IPS DF 6.9 (cell line): Measurements from ENCODE around the gene VPS25.
"Not testable (repeated sequence)": the region's sequence is repeated elsewhere in the genome, so short reads cannot be mapped to it uniquely, and the experiment has no call there.

ENCODE experiments used
- DNase-seq: peaks from one replicate; pipeline ENCODE4 v3.0.0-alpha.2; 2013; ENCODE audit warnings: low read depth, low spot score
- H3K27ac ChIP-seq: one replicate; pipeline ENCODE4 v1.5.1; 2013; ENCODE audit warnings: low read length, control low read depth
- H3K27me3 ChIP-seq: 2 replicates; pipeline ENCODE4 v1.6.1; 2013; ENCODE audit warnings: mild to moderate bottlenecking, low read length; ENCODE audit not compliant: control insufficient read depth, insufficient read depth
- H3K36me3 ChIP-seq: 2 replicates; pipeline ENCODE4 v1.6.1; 2013; ENCODE audit warnings: low read length; ENCODE audit not compliant: control insufficient read depth, insufficient read depth
- H3K4me1 ChIP-seq: 2 replicates; pipeline ENCODE4 v1.6.1; 2013; ENCODE audit warnings: low read length; ENCODE audit not compliant: control insufficient read depth, insufficient read depth
- H3K4me3 ChIP-seq: 2 replicates; pipeline ENCODE4 v1.5.1; 2013; ENCODE audit warnings: mild to moderate bottlenecking, low read length
- H3K9me3 ChIP-seq: 2 replicates; pipeline ENCODE4 v1.6.1; 2013; ENCODE audit warnings: low read length, inconsistent platforms; ENCODE audit not compliant: control insufficient read depth, insufficient read depth
- WGBS: extraction: QIAGEN DNeasy Blood & Tissue Kit; methylation state at CpG from one replicate; pipeline ENCODE4 v1.1.7; 2013; ENCODE audit warnings: mixed read lengths, missing lambda C conversion rate; ENCODE audit not compliant: insufficient read length, insufficient coverage; 5-methylcytosine and 5-hydroxymethylcytosine counted together

The VPS25 gene

DNA sequence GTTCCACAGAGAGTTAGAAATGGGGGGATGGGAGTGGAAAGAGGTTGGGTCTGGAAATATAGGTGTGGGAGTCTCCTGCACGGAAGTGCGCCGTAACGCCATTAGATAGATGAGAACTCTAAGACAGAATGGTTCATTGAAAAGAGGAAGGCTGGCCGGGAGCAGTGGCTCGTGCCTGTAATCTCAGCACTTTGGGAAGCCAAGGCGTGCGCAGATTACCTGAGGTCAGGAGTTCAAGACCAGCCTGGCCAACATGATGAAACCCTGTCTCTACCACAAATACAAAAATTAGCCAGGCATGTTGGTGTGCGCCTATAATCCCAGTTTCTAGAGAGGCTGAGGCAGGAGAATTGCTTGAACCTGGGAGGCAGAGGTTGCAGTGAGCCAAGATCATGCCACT, 5.2 kb upstream of the VPS25 start:
- H3K36me3 ChIP-seq, H3K4me1 ChIP-seq, DNase-seq, H3K9me3 ChIP-seq, H3K27ac ChIP-seq, H3K4me3 ChIP-seq, H3K27me3 ChIP-seq: not testable (repeated sequence)
- no CpG with 5 or more reads among the region's 9 CpGs for WGBS

DNA sequence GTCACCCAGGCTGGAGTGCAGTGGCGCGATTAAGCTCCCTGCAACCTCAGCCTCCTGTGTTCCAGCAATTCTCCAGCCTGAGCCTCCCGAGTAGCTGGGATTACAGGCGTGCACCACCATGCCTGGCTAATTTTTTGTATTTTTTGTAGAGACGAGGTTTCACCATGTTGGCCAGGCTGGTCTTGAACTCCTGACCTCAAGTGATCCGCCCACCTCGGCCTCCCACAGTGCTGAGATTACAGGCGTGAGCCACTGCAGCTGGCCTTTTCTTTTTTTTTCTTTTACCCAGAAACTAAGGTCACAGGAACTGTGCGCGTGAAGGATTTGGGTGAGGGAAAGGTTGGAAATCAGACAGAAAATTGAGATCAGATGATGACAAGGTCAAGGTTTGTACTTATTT, 3.3 kb upstream of the VPS25 start:
- H3K4me3 ChIP-seq, DNase-seq, H3K27me3 ChIP-seq, H3K36me3 ChIP-seq, H3K9me3 ChIP-seq, H3K4me1 ChIP-seq, H3K27ac ChIP-seq: not testable (repeated sequence)
- no CpG with 5 or more reads among the region's 10 CpGs for WGBS

DNA sequence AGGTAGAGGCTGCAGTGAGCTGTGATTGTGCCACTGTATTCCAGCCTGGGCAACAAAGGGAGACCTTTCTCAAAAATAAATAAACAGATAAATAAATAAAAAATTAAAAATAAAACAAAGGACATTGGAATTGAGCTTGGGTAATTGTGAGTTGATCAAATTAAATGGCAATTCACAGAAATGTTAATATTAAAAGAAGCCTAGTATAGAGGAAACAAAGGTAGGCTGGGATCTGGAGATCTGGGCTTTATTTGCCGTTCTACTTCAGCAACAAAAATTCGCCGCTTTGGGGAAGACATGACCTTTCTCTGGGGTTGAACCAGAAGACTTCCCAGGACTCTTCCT, 332 bp upstream of the VPS25 start:
- H3K9me3 ChIP-seq = no peaks in the 10 kb centered on the region
- H3K36me3 ChIP-seq = peaks cover 3% of the 10 kb centered on the region; the same call in 1 of the 2 replicates
- H3K4me3 ChIP-seq = peak overlapping the region; percentile 94; the same call in 1 of the 2 replicates
- H3K27me3 ChIP-seq = no peaks in the 10 kb centered on the region
- no peaks in the 10 kb centered on the region for H3K4me1 ChIP-seq
- no peak overlapping the region for H3K27ac ChIP-seq
- DNase-seq = no peak
- no CpG with 5 or more reads among the region's 3 CpGs for WGBS

DNA sequence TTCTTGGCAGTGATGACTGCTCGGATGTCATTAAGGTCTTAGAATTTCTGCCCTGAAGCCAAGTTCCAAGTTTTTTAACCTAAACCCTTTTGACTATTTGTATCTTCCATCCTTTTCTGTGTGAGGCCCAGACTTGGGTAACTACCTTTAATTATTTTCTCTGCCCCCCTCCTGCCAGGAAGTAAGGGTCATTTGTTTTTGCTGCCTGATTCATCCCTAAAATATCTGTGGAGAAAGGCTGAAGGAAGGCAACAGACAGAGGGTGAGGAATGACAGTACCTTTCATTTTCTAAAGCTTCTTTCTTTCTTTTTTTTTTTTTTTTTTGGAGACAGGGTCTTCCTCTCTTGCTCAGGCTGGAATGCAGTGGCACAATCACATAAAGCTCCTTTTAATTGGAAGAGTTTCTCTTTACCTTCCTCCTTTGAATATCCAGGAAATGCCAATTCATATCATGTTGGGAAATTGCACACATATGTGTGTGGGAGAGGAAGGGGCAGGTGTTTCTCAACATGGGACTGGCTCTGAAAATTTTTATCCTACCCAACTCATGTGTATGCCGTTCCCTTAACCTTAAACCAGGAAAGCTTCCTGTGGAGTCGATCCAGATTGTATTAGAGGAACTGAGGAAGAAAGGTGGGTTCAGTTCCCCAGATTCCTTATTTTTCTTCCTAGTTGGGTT, 957 bp downstream of the VPS25 start:
- peaks cover 7% of the 10 kb centered on the region; the same call in 1 of the 2 replicates for H3K36me3 ChIP-seq
- H3K27me3 ChIP-seq = no peaks in the 10 kb centered on the region
- no CpG with 5 or more reads among the region's 3 CpGs for WGBS
- H3K4me1 ChIP-seq = no peaks in the 10 kb centered on the region
- no peak overlapping the region for H3K27ac ChIP-seq
- H3K9me3 ChIP-seq = no peaks in the 10 kb centered on the region
- no peak for DNase-seq
- peak overlapping the region; percentile 94; the same call in 1 of the 2 replicates for H3K4me3 ChIP-seq

DNA sequence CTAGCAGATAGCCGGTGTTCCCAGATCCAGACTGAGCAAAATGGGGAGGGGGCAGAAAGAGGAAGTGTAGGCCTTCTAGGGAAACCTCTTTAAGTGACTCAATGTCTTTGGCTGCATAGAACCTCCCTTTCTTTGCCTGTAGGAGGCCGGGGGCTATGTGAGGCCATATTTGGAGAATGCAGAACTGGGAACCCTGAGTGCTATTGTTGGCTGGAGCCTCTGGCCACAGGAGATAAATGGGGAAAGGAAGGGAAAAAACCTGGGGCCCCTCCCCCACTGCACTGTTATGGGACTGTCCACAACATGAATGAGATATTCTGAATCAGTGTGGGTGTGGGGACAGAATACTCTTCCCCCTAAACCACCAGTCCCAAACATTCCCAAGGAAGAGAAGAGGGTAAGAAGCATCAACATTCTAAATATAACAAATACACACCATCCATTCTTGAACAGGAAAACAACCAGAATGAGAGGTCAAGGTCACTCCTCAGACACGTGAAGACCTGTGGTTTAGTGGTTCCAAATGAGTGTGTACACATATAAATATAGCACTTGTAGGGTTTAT, 2.4 kb downstream of the VPS25 start:
- H3K36me3 ChIP-seq = peaks cover 7% of the 10 kb centered on the region; the same call in 1 of the 2 replicates
- no peaks in the 10 kb centered on the region for H3K4me1 ChIP-seq
- H3K27me3 ChIP-seq = no peaks in the 10 kb centered on the region
- no peak overlapping the region for H3K4me3 ChIP-seq
- DNase-seq = no peak
- no CpG with 5 or more reads among the region's 3 CpGs for WGBS
- H3K27ac ChIP-seq = no peak overlapping the region
- no peaks in the 10 kb centered on the region for H3K9me3 ChIP-seq

DNA sequence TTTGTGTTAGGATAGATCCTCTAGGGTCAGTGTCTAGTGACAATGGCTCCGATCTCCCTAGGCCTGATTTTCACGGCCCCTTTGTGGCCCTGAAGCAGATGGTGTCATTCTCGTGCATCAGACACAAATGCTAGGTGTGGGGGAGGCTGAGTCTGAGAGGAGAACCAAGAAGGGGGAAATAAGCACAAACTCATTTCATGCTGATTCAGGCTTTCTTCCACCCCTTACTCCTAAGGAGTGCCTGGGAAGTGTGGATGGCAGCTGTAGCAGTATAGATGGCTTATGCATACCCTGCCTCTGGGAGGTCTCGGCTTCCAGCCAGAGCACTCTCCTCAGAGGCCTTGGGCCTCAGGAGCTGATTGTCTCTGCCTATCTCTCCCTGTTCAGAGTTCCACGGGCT, 5.3 kb downstream of the VPS25 start:
- Histone ChIP-seq H3K27ac (no peak overlapping the region), H3K4me3 (no peak overlapping the region), H3K36me3 (peaks cover 7% of the 10 kb centered on the region; the same call in 1 of the 2 replicates), H3K27me3 (peaks cover 9% of the 10 kb centered on the region; the same call in 1 of the 2 replicates), H3K9me3 (no peaks in the 10 kb centered on the region), H3K4me1 (peaks cover 4% of the 10 kb centered on the region)
- no CpG with 5 or more reads among the region's 5 CpGs for WGBS
- DNase-seq = no peak

DNA sequence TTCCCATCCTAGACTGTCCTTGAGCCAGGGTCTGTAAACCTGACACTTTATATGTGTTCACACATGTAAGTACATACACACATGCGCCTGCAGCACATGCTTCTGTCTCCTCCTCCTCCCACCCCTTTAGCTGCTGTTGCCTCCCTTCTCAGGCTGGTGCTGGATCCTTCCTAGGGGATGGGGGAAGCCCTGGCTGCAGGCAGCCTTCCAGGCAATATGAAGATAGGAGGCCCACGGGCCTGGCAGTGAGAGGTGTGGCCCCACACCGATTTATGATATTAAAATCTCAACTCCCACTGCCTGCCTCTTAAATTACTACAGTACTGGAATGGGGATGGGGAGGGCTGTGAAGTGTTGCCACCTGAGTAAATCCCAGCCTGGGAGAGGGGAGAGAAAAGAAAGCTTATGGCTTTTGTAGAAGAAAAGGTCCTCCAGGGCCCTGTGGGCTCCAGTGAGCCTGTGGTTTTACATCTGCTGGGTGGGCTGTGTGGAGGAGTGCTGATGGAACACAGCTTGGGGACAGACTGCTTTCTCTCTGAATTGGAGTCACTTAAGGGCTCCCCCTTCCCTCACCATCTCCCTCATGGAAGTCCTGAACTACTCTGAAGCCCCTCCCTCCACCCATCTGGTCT, 6.2 kb downstream of the VPS25 start:
- peaks cover 7% of the 10 kb centered on the region; the same call in 1 of the 2 replicates for H3K36me3 ChIP-seq
- no peak overlapping the region for H3K4me3 ChIP-seq
- H3K4me1 ChIP-seq = peaks cover 4% of the 10 kb centered on the region
- WGBS = no CpG with 5 or more reads among the region's 3 CpGs
- no peaks in the 10 kb centered on the region for H3K9me3 ChIP-seq
- no peak overlapping the region for H3K27ac ChIP-seq
- H3K27me3 ChIP-seq = peaks cover 9% of the 10 kb centered on the region; the same call in 1 of the 2 replicates
- DNase-seq = no peak

DNA sequence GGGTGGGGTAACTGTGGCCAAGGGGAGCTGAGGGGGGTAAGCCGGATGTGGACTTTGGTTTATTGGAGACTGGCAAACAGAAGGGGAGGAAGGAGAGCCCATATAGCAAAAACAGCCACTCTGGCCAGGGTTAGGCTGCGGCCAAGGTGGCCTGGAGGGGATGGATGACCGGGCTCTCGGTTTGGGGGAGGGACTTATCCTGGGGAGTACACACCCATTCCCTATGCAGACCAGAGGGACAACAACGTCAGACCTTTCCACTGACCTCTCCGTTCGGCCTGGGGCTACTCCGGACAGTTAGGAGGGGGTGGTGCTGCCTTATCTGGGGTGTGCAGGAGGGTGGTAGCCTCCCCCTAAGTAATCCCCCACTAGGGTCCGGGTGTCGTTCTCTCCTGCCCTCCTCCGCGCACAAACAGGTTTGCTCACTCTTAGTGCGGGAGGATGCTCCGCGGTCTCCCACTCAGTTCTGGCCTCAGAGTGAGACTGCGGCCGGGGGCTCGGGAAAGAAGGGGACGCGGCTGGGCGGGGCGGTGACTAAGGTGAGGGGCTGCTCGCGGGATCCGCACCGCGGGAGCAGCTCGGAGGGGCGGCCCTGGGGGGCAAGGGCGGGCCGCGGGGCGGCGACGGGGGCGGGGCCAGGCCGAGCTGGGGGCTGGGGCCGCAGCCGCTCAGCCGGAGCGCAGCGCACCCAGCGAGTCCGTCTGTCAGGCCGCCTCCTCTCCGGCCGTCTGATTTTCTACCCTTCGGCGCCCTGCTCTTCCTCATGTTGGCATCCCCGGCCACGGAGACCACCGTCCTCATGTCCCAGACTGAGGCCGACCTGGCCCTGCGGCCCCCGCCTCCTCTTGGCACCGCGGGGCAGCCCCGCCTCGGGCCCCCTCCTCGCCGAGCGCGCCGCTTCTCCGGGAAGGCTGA, 6.9 kb downstream of the VPS25 start, which contains the start of gene WNK4:
Gene WNK4 (plus strand): TSS at position 675 of the 915 bp plus-strand sequence. CDS start 89 bp downstream, at position 764.
- Histone ChIP-seq H3K4me1 (peaks cover 4% of the 10 kb centered on the region), H3K4me3 (peak within 1 kb of the TSS; percentile 59), H3K27me3 (peaks cover 9% of the 10 kb centered on the region; the same call in 1 of the 2 replicates), H3K36me3 (peaks cover 7% of the 10 kb centered on the region), H3K27ac (no peak within 1 kb of the TSS), H3K9me3 (no peaks in the 10 kb centered on the region)
- WGBS = no CpG with 5 or more reads among the region's 65 CpGs
- no peak for DNase-seq

DNA sequence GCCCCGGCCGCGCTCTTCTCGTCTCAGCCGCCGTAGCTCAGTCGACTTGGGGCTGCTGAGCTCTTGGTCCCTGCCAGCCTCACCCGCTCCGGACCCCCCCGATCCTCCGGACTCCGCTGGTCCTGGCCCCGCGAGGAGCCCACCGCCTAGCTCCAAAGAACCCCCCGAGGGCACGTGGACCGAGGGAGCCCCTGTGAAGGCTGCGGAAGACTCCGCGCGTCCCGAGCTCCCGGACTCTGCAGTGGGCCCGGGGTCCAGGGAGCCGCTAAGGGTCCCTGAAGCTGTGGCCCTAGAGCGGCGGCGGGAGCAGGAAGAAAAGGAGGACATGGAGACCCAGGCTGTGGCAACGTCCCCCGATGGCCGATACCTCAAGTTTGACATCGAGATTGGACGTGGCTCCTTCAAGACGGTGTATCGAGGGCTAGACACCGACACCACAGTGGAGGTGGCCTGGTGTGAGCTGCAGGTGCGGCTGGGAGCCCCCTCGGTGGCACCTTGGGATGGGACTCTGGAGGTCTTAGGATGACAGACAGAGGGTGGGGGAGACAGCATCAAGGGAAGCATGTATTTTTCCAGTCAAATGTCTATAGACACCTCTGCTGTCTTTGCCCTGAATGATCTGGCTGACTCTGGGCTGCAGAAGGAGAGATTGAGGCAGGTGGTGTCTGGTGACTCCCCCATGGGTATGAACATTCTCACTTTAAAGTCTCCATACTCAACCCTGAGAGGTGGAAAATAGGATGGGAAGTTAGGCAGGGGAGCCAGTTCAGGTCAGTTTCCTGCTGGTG, 7.8 kb downstream of the VPS25 start:
- Histone ChIP-seq H3K4me3 (peak overlapping the region; percentile 59; the same call in 1 of the 2 replicates), H3K9me3 (no peaks in the 10 kb centered on the region), H3K36me3 (peaks cover 7% of the 10 kb centered on the region), H3K27me3 (peaks cover 9% of the 10 kb centered on the region; the same call in 1 of the 2 replicates), H3K4me1 (peaks cover 4% of the 10 kb centered on the region), H3K27ac (no peak overlapping the region)
- no peak for DNase-seq
- WGBS = no CpG with 5 or more reads among the region's 39 CpGs
